G401.6 (cell line): ENCODE measurements around the gene STK16.

Experiments used
- FAIRE-seq: peaks from 2 replicates; lab custom pipeline; 2012; peaks lifted over from hg19 to GRCh38; lab: Jason Lieb, UNC

Gene STK16

DNA sequence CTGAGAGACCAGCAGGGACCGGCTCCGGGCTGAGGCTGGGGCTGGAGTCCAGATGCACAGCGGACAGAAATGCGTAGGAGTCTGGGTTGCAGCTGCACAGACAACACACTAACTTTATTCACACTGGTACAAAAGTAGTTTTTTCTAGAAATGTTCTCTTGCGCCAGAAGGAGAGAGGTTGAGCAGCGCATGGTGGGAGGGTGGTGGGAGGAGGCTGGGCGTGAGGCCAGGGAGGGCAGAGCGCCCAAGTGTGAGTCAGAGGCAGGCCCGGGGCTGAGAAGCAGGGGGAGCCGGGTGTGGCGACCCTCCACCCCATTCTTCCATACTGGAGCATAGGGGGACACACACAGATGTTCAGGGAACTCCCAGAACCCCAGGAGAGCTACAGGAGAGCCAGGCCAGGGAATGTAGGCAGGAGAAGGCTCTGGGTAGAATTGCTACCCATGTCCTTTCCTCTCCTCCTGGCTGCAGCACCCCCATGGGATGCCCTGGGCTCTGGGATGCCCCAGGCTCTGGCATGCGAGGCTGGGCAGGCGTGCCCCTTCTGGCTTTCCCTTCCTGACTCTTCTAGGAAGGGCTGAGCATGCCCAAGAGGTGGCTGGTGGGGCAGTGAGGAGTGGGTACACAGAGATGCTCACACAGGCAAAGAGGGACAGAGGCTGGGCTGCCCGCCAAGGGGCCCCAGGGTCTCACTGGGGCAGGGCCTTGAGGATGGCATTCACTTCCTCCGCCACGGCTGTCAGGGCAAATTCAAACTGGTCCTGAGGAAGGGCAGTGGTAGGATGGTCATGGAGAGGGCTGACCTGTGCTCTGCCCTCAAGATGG lies 44.5 kb downstream of the STK16 start:
- FAIRE-seq: no peak

DNA sequence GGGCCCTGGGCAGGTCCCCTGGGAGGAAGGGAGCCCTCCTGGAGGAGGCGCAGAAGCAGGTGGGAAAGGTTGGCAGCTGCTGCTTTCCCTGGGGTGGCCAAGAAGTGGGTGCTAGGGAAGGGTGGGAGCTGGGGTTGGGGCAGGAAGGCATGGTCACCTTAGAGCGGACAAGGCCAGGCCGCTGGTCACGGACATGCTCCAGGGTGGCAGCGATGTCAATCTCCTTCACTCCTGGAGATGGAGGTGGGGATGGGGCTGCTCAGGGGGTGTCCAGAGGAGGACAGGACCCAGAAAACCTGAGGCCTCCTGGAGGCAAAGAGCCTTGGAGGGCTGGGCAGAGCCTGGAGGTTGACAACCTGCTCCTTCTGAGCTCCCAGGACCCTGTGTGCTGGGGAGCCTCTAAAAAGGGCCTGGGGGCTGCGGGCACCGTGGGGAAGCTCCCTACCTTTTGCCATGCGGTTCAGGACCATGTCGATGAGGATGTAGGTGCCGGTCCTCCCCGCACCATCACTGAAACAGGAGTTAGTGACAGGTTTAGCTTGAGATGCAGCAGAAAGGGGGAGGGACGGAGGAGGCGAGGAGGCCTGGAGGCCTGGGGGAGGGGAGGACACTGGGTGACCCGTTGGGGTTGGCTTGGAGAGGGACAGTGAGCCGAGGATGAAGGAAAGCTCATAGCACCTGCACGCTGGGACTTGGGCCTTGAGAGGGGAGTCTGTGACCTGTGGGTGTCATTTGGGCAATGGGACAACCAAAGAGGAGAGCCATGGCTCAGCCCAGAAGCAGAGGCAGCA lies 45.3 kb downstream of the STK16 start:
- no peak for FAIRE-seq

DNA sequence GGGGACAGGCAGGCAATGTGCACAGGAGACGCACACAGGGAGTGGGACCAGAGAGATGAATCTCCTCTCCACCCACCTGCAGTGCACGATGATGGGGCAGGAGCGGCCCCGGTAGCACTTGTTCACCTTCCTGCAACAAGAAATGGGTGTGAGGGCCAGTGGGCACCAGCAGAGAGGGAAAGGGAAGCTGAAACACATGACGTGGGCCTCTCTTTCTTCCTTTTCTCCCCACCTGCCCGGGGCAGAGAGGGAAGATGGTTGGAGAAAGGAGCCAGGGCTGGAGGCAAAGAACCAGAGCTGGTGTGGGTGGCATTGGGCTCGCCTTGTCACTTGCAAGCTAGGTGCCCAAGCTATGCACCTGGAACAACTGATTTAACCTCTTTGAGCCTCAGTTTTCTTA lies 46.1 kb downstream of the STK16 start:
- FAIRE-seq: no peak

- FAIRE-seq: no peak
Measured at GRCh38 chr2:219291910-219292490, 46.7 kb downstream of the STK16 start.

DNA sequence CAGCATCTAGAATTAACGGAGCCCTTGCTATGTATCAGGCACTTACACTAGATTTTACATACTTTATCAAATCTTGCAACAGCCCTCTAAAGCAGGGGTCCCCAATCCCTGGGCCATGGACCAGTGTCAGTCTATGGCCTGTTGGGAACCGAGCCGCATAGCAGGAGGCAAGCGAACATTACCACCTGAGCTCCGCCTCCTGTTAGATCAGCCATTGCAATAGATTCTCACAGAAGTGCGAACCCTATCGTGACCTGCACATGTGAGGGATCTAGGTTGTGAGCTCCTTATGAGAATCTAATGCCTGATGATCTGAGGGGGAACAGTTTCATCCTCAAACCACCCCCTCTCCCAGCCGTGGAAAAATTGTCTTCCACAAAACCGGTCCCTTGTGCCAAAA lies 47.3 kb downstream of the STK16 start:
- no peak for FAIRE-seq

DNA sequence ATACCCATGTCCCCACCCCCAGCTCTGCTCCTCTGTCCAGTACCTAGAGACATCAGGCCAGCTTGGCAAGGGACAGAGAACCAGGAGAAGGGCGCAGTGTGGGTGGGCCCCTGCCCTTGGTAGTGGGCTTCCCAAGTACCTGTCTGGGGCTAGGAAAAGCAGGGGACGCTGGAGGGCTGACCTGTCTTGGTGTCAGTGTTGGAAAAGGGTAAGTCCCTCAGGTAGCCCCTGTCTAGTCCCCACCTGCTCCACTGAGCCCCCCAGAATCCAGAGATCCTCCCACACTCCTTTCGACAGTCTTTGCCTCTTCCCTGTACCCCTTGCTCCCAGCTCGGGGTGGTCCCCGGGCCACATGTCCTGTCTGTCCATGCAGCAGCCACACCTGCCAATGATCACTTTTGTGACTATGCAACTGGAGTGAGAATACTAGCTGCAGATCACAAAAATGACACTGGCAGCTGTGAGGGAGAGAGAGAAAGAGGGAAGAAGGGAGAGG lies 48.5 kb downstream of the STK16 start:
- no peak for FAIRE-seq

DNA sequence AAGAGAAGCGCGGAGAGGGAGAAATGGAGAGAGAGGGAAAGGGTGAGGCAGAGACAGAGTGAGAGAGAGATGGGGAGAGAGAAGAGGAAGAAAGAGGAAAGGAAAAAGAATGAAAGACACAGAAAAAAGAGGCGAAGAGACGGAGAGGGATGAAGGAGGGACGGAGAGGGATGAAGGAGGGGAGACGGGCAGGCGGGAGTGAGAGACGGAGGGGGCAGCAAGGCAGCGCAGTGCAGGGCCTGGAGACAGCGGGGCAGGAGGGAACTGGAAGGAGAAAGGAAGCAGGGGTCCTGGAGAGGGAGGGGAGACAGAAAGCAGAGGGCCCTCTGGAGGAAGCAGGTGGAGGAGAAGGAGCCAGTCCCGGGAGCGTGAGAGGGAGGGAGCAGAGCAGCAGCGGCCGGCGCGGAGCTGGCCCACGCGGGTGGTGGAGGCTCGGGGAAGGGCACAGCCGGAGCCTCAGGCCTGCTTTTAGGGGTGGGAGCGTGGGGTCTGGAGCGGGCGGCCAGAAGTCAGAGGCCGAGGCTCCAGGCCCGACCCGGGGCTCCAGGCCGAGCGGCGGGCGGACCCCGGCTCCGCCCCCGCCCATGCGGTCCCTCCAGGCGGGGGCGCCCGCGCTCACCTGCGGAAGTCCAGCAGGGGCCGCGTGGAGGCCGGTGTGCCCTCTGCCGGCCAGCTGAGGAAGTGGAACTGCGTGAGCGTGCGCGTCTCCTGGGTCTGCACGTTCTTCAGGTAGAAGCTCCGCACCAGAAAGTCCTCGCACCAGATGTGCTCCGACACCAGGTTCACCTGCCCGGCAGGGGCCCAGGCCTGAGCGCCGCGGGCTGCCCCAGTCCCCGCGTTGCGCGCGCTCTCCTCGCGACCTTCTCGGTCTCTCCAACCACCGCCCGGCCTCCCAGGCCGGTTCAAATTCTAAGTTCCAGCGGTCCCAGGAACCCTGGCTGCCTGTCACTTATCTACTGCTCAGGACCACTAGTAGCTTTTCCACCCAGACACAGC lies 49.4 kb downstream of the STK16 start:
- FAIRE-seq: no peak

- no peak for FAIRE-seq
Measured at GRCh38 chr2:219296142-219296541, 50.9 kb downstream of the STK16 start.

GRCh38 chr2:219296631-219297391 lies 51.5 kb downstream of the STK16 start:
- FAIRE-seq: no peak

DNA sequence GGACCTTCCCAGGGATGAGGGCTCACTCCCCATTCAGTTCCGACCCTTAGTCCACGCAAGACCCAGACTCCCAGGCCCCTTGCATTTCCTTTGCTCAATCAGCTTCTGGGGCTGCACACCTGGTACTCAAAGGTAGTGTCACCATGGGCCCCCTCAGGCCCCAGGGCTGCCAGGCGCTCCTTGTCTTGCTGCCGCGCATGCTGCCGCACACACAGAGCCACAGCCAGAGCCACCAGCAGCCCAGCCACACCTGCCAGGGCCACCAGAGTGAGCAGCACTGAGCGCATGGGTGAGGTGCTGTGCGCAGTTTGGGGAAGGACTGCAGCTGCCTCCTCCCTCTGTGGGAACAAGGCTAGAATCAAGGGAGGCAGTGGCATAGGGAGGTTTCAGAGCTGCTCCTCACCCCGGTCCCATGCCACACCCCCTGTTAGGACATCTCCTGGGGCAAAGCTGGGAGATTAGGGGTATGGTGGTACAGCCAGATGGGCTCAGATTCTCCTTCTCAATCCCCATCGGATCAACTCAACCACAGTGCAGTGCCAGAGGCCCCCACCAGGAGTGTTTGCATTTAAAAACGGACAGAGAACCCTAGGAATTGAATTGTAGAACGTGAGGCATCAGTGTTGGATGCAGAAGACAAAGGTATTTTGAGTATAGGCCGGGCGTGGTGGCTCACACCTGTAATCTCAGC lies 52.6 kb downstream of the STK16 start:
- no peak for FAIRE-seq

DNA sequence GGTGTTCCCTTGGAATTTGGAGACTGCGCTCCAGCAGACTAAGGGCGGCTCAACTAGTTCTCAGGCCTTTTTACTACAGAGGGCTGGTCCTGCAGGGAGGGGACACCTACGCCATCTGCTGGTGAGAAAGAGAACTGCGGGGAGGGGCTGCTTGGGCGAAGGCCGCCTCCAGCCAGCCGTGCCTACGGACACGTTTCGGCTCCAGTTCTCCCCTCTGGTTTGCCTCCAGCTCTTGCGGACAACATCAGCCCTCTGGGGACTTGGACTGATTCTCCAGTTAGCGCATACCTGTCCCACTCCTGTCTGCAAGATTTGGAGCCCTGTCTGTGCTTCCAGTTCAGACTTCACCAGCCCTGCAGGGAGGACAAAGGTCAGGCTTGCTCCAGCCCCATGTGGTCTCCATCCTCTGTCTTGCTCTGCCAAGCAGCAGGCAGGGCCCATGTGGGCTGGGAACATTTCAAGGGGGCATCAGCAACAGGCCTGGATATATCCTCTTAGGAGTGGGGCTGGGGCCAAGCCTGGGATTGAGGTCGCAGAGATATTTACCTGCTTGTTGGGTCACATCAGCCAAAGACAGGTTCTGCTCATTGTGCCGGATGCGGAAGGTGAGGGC lies 53.6 kb downstream of the STK16 start:
- peak; percentile 87 for FAIRE-seq

- no peak for FAIRE-seq
Measured at GRCh38 chr2:219299372-219299760, 54.1 kb downstream of the STK16 start.
